MM.1S (cell line): Measurements from ENCODE around the gene LIN7B.

Experiments
- CTCF ChIP-seq: fragments of 300-600 bp; sonication (generic); IDR thresholded peaks from 2 replicates; pipeline ENCODE4 v1.5.1; 2016; ENCODE audit warnings: antibody characterized with exemption, low read length, mixed read lengths
- EZH2 ChIP-seq: fragments of 300-600 bp; sonication (generic); optimal IDR thresholded peaks from 2 replicates; pipeline ENCODE3; 2017; ENCODE audit warnings: low read depth, mild to moderate bottlenecking, antibody characterized with exemption, low read length, mixed read lengths
- EZH2phosphoT487 ChIP-seq: fragments of 300-600 bp; sonication (generic); IDR thresholded peaks from 2 replicates; pipeline ENCODE4 v1.6.1; 2018; ENCODE audit warnings: antibody characterized with exemption, low read length

GRCh38 chr19:49101160-49101559, 13.0 kb upstream of the LIN7B start:
- TF ChIP-seq CTCF (no peak), EZH2 (no peak), EZH2phosphoT487 (no peak)
